Cerebellar nuclear complex (tissue), 1 donor: ENCODE data around the gene NPHS2.

ENCODE experiments used
- DNase-seq, 2 experiments: peaks; one replicate each; lab custom pipeline; 2025; lab: John Stamatoyannopoulos, UW

The NPHS2 gene

DNA sequence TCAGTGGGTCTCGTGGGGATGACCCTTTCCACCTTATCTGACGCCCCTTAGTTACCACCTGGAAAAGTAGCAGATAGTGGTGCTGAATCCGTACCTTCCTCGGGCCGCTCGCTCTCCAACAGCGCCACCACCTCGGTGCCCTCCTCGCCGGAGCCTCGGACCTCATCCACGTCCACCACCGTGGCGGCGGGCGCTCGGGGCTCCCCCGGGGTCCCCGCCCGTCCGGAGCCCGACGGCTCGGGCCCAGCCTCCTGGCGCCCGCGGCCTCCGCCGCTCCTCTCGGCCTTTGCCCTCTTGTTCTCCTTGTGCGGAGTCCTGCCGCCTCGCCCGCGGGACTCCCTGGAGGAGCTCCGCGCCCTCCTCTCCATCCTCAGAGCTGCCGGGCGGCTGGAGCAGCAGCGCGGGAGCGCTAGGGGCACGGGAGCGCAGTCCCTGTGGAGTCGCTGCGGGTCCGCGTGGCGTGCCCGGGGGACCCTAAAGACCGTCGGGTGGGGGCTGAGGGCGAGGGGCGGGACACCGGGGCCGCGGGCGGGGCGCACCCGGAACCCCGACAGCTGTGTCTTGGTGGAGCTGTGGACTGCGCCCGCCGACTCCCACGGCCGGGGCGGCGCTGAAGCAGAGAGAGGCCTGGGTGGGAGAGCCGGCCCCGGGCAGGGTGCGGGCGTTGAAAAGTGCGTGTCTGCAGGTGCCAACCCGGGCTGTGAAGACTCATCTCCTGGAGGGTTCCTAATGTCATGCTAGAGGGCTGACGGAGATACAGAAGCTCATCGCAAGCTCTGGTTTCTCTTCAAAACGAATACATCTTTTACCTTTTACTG is at the start of gene NPHS2:
TSS of gene NPHS2 (minus strand) at position 452 of the 818 bp plus-strand sequence. CDS start at position 368, 84 bp downstream.
- DNase-seq, result no peak

DNA sequence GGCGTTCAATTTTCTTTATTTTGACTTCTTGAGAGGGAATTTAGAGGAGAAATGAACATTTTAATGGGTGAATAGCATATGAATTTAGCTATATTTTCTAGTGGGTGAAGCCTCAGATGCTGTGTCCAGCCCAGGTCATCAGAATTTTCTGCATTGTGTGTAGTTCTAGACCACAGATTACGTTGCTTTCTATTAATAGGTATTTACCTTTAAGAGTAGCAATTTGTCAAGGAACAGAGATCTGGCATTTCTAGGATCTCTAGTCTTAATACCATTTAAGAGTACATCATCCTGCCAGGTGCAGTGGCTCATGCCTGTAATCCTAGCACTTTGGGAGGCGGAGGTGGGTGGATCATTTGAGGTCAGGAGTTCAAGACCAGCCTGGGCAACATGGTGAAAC is 36.6 kb upstream of the NPHS2 start:
- DNase-seq, result no peak

DNA sequence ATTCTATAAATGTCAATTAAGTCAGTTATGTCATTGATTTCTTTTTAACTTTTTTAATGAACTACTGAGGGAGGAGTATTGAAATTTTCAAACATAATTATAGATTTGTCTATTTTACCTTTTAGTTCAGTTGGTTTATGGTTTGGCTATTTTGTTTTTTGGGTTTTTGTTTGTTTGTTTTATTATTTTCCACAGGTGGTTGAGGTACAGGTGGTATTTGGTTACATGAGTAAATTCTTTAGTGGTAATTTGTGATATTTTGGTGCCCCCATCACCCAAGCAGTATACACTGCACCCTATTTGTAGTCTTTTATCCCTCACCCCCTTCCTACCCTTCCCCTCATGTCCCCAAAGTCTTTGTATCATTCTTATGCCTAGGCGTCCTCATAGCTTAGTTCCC is 25.3 kb upstream of the NPHS2 start:
- DNase-seq, result no peak

DNA sequence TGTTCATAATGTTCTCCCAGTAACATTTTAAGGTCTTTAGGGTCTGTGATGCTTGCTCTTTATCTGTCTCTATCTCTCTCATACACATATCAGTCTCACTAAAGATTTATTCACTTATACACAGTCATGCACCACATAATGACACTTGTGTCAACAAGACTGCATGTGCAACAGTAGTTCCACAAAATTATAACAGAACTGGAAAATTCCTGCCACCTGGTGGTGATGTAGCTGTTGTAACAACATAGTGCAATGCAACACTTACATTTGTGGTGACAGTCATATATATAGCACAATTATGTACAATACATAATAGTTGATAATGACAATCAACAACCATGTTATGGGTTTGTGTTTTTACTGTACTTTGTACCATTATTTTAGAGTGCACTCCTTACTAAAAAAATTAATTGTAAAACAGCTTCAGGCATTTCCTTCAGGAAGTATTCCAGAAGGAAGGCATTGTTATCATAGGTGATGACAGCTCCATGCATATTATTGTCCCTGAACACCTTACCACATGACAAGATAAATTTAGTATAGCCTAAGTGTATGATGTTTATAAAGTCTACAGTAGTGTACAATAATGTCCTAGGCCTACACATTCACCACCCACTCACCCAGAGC is 24.0 kb upstream of the NPHS2 start:
- DNase-seq, result no peak

DNA sequence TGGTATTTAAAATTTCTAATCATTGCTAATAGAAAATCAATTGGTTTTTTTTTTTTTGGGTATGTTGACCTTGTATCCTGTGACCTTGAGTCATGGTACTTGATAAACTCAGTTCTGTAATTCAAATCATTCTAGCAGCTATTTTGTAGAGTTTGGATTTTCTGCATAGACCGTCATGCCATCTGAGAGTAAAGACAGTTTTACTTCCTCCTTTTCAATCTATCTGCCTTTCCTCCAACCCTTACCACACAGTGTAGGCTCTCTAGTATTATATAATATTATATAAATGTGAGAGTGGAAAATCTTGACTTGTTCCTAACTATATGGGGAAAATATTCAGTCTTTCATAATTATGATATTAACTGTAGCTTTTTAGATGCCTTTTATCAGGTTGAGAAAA is 22.9 kb upstream of the NPHS2 start:
- no peak for DNase-seq

DNA sequence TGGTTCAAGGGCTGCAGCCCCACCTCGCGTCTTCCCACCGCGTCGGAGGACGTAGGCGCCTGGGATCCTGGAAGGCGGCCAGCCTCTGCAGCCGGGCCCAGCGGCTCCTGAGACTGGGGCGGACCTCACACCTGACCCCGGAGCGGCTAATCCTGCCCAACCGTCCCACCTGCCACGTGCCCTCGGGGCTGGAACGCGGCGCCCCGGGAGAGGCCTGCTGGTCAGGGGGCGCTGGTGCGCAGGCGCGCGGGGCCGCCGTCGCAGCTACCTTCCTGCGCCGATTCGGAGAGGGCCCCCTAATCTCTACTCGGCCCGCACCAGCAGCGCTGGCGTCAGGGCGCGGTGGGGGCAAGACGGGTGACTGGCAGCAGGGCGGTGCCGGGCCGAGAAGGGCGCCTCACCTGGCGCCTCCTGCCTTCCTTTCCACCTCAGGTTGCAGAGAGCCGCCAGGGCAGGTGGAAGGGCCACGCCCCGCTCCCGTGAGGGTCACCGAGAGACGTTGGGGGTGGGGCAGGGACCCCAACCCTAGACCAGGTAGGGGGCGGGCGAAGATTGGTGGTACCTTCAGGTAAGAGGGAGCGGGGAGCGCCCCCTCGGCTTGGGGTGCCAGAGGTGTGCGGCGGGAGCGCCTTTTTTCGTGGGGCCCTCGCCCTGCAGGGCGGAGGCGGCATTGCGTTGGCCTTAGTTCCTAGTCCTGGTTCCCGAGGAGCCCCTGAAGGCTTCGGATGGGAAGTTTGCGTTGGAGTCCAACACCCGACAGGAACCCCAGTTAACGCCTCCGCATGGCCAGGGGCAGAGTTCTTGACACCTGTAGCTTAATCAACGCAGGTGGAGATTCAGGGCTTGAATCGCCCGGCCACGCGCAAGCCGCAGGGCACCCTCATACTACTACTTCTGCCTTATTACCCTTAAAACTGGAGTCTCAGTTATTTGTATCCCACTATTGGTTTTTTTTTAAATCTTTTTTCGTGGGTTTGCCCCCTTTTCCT is 16.1 kb upstream of the NPHS2 start, which contains the start of gene TDRD5:
TSS of gene TDRD5 (plus strand) at position 241 of the 989 bp plus-strand sequence. CDS start 784 bp downstream, outside the sequence.
- DNase-seq, result no peak

DNA sequence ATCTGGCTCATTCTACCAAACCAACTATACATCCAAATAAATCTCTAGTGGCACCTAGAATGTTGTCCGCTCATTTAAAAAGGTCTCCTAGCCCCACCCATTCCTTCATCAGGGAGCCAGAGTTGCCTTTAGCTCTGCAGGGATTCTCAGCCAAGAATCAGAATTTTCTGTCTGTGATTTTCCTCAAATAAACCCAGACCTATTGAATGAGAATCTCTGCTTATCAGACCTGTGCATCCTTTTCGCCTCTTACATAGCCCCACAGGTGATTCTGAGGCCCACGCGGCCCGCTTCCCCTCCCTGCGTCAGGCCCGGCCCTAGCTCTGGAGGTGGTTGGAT is 15.5 kb upstream of the NPHS2 start:
- DNase-seq, result no peak

DNA sequence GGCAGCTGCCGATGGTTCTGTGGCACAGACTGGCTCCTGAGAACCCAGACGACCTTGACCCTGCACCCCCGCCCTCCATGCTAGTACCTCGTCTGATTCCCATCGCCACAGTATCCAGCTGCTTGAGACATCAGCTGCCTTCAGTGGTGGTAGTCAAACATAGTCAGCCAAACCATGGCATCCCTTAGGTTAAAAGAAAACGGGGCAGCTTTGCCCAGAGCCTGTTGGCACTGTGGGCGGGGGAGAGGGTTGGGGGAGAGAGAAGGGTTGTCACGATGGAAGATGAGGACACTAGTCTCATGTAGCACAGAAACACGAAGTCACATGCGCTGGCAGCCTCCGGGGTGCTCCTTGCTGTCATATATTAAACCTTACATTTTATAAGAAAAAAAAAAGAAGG is 14.9 kb upstream of the NPHS2 start:
- no peak for DNase-seq

DNA sequence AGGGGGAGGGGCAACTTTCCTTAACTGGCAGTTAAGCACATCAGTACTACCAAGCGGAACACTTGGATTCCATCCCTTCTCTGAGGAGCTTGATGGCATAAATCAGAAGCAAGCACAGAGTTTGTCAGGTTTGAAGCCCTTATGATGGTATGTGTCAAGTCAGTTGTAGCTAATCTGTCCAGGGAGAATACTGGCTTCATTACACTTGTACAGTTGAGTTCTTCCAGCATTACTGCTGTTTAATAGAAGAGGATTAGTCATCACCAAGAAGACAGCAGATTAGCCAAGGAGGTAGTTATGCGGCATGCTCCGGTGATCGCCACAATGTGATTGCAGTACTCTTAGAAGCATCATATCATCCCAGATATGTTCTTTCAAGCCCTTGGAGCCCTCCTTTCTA is 13.8 kb upstream of the NPHS2 start:
- DNase-seq, result no peak

DNA sequence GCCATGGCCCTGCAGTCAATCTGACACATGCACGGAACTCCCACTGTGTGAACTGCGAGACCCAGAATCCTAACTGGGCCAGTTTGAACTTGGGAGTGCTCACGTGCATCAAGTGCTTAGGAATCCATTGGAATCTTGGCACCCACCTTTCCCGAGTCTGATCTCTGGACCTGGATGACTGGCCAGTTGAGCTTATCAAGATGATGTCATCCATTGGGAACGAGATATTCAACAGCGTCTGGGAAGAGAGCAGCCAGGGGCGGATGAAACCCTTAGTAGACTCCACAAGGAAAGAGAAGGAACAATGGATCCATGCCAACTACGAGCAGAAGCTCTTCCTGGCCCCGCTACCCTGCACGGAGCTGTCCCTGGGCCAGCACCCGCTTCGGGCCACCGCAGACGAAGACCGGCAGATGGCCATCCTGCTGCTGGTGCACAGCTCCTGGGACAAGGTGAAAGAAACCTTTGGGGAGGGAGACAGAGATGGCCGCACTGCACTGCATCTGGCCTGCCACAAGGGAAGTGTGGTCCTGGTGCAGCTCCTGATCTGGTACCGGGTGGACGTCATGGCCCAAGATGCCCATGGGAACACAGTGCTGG is 12.8 kb upstream of the NPHS2 start:
- no peak for DNase-seq

DNA sequence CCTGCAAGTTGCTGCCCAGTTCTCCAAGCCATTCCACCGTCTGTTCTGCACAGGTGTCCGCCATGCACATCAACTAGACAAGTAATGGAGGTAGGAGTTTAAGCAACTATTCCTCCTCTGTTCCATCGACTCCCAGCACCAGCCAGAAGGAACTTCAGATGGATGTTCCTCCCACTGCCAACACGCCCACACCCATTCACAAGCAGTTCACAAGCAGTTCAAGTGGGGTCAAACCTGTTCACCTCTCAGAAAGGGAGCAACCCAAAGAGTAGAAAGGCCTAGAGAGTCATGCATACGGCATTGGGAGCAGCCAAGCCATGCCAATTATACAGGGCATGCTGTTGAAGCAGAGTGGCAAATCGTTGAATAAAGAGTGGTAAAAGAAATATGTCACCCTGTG is 11.6 kb upstream of the NPHS2 start:
- no peak for DNase-seq

DNA sequence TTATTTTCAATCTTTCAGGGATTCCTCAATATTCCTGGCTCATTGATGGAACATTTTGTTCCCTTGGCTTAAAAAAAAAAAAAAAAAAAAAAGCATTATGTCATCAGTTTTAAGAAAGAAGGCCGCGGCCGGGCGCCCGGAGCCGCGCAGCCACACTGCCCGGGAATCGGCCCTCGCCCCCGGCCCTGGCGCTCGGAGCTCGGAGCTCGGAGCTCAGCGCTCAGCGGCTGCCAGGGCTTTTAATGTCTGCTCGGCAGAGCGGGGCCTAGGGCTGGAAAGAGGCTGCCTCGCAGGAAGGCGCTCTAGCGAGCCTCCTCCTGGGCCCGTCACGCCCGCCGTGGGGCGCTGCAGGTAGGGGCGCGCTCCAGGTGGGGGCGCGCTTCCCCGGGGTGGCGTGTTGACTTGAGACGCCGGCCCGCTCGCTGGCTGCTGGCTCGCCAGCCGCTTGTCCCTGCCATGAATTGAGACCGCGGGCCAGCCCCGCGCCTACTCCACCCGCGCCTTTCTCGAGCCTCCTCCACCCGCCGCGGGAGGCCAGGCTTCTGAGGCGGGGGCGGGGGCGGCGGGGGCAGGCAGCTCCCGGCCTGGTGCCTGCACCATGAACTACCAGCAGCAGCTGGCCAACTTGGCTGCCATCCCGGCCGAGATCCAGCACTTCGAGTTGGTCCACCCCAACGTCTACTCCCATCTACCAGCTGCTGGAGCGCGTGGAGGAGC is 10.5 kb upstream of the NPHS2 start:
- no peak for DNase-seq

DNA sequence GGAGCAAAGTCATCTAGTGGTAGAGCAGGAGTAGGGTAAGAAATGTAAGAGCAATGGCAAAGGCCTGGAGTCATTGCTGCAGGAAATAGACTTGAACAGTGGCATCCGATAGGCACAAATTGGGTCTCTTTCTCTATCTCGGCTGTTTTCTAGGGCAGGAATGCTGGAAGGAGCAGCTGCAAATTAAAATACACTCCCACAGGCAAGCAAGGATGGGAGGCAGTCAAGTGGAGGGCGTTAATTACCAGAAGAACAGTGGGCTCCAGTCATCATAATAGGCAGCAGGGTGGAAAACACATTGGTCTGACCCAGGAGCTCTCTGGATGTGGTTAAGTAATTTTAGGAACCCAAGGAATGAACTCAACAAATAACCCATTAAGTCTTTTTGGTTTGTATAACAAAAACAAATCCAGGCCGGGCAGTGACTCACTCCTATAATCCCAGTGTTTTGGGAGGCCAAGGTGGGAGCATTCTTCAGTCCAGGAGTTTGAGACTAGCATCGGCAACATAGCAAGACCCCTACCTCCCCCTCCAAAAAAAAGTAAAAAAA is 8.1 kb upstream of the NPHS2 start:
- DNase-seq, result no peak

DNA sequence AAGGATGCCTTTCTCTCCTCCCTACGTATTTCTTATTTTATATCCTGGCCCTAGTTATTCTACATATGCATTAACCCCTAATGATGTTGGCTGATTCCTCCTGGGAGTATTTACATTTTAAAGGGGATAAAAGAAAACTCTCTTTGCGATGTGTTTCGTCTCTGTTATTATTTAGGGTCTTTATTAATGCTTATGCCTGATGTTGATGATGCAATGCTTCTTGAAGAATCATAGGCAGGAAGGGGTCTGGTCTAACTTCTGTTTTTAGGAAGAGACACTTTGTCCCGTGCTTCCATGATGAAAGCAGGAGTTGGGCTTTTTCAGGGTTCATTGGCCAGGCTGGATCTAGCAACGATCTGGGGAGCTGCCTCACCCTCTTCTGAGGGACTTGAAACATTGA is 761 bp upstream of the NPHS2 start:
- no peak for DNase-seq

DNA sequence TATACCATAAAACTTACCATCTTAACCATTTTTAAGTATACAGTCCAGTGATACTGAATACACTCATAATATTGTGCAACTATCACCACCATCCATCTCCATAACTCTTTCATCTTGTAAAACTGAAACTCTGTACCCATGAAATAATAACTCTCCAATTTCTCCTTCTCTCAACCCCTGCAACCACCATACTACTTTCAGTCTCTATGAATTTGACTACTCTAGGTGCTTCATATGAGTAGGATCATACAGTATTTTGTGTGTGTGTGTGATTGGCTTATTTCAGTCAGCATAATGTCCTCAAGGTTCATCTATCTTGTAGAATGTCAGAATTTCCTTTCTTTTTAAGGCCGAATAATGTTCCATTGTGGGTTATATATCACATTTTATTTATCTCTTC is 17.7 kb downstream of the NPHS2 start:
- DNase-seq, result no peak

DNA sequence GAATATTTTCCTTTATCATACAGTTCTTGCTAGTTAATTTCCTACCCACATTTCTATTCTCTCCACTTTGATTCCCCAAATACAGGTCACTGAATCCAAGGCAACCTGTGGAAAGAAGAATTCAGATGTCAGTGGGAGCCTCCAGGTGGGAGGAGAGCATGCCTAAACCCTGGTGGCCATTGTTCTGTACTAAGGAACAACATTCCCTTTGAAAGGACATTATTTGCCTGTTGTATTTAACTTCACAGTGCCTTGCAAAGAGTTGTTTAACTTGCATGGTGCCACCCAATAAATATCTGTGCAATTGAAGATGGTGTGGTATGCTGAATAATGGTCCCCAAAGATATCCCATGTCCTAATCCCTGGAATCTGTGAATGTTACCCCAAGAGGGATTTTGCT is 21.3 kb downstream of the NPHS2 start:
- no peak for DNase-seq

DNA sequence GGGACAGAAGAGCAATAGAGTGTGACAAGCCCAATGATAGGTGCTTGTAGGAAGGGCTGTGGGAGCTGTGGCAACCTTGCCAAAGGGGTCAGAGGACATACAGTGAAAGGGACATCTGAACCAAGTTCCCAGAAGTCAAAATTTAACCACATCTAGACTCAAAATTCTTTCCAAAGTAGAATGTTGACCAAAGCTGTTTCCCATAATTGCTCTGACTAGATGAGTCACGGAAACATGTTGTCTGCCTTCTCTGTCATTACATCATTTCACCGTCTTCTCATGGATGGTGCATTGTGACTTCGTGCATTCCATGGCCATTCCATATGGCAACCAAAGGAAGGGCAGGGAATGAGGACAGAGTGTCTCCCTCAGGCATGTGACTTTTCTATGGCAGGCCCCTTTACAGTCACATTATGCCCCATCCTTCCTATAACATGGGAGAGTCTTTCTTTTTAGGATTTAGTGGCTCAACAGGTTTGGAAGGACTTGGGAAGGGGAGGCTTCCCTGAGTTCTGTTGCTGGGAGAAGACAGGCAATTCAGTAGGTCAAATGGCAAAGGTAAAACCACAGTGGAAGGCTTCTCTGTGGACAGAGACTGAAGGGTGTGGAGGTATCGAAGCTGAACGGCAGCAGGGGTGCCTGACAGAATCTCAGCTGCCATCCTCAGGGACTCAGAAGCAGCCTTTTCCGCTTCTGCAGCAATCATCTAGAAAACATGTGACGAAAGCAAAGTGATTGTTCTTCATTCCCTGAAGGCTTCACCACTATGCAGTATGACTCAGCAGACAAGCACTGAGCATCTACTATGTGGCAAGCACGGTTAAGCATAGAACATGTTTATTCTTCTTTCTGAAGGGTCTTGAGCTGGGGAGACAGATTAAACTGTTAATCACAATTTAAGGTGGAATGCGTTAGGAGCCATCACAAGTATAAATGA is 24.7 kb downstream of the NPHS2 start:
- no peak for DNase-seq

DNA sequence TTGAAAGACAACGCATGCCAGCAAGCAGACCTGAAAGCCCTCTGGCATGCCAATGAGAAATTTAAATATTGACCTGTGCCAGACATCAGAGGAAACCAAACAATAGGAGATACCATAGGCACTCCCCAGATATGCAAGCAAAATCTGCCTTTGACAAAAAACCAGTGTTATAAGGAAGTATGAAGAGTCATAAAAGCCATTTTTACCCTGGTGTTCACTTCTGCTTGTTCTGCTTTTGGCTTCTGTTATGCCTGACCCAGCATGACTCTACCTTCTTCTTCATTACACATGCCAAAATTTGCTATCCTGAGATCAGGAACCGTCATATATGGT is 26.4 kb downstream of the NPHS2 start:
- no peak for DNase-seq

DNA sequence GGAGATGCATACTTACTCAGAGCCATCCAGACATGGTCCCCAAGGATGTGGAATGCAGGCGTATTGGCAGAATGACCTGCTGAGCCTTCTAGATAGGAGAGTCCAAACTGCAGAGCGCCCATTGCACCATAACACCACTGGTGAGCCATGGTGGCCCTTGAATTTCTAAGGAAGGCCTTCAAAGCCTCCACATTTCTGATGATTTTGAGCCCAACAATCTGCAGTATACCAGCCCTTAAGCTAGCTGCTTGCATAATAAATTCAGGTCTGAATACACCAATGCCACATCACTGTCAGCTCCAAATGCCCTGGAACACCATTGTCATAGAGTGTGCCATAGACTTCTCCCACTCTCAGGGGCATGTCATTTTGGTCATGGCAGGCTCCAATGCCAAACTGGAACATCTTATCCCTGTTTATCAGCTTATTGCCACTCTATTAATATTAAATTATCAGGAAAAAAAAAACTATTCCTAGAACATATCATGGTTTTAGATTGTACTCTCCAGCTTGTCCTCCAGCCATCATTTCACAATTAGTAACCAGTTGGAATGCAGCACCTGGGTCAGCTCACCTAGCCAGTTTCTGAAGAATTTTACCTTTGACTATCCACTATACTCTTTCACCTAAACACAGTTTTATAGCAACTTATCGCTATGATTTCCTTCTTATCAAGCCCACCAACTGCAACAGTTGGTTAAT is 26.9 kb downstream of the NPHS2 start:
- DNase-seq, result no peak
